AG09319 (cell line): ENCODE data around the gene ACTMAP.

Experiments
- DNase-seq: peaks from one replicate; pipeline ENCODE4 v3.0.0-alpha.2; 2010; ENCODE audit warnings: low read depth; ENCODE audit errors: extremely low read depth
- TF ChIP-seq, protein P1 (sequence below): IDR thresholded peaks from 2 replicates; pipeline ENCODE4 v1.5.1; 2011; ENCODE audit warnings: low read depth, mild to moderate bottlenecking, inconsistent platforms, low read length, moderate library complexity

ACTMAP gene

GRCh38 chr19:40747536-40747935, 2.7 kb downstream of the ACTMAP start:
- DNase-seq = no peak
- TF ChIP-seq, protein P1, sequence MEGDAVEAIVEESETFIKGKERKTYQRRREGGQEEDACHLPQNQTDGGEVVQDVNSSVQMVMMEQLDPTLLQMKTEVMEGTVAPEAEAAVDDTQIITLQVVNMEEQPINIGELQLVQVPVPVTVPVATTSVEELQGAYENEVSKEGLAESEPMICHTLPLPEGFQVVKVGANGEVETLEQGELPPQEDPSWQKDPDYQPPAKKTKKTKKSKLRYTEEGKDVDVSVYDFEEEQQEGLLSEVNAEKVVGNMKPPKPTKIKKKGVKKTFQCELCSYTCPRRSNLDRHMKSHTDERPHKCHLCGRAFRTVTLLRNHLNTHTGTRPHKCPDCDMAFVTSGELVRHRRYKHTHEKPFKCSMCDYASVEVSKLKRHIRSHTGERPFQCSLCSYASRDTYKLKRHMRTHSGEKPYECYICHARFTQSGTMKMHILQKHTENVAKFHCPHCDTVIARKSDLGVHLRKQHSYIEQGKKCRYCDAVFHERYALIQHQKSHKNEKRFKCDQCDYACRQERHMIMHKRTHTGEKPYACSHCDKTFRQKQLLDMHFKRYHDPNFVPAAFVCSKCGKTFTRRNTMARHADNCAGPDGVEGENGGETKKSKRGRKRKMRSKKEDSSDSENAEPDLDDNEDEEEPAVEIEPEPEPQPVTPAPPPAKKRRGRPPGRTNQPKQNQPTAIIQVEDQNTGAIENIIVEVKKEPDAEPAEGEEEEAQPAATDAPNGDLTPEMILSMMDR = no peak

- TF ChIP-seq, protein P1 = no peak
- DNase-seq = no peak
Observed at GRCh38 chr19:40745402-40745780, 4.9 kb downstream of the ACTMAP start.

- DNase-seq = no peak
- TF ChIP-seq, protein P1 = no peak; the same call in 1 of the 2 replicates
Observed at GRCh38 chr19:40744554-40745401, 5.5 kb downstream of the ACTMAP start.

DNA sequence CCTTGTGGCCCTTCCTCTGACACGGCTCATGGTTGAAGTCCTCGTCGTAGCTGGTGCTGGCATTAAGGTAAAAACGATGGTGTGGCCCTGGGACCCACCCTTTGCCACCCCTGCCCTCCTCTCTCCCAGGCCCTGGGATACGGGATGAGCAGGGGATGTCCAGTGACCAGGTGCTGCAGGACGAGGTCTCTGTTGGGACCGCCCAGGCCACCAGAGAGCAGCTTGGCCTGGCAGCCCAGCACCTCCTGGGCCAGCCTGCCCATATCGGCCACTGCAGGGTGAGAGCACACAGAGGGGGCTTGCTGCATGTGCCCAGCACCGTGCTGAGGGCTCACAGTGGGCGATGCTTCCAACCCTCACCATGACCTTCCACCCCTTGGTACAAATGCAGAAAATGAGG, 6.4 kb downstream of the ACTMAP start:
- TF ChIP-seq, protein P1 = no peak
- no peak for DNase-seq

DNA sequence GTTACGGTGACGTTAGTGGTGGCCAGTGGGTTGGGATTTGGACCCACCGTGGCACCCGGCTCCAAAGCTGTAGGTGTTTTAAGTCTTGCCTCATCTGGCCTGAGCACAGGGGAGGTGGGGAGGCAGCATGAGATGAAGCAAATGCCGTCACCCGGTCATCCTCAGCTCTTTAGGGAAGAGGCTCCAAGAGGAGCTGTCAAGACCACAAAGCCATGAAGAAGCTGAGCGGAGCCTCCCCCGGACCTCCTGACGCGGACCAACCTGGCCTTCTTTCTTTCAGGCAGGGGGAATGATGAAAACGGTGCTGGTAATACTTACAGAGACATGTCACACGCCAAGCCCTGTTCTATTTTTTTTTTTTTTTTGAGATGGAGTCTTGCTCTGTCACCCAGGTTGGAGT, 7.4 kb downstream of the ACTMAP start:
- no peak for DNase-seq
- TF ChIP-seq, protein P1 = no peak

GRCh38 chr19:40742477-40742876, 7.8 kb downstream of the ACTMAP start:
- TF ChIP-seq, protein P1 = no peak
- DNase-seq = no peak

DNA sequence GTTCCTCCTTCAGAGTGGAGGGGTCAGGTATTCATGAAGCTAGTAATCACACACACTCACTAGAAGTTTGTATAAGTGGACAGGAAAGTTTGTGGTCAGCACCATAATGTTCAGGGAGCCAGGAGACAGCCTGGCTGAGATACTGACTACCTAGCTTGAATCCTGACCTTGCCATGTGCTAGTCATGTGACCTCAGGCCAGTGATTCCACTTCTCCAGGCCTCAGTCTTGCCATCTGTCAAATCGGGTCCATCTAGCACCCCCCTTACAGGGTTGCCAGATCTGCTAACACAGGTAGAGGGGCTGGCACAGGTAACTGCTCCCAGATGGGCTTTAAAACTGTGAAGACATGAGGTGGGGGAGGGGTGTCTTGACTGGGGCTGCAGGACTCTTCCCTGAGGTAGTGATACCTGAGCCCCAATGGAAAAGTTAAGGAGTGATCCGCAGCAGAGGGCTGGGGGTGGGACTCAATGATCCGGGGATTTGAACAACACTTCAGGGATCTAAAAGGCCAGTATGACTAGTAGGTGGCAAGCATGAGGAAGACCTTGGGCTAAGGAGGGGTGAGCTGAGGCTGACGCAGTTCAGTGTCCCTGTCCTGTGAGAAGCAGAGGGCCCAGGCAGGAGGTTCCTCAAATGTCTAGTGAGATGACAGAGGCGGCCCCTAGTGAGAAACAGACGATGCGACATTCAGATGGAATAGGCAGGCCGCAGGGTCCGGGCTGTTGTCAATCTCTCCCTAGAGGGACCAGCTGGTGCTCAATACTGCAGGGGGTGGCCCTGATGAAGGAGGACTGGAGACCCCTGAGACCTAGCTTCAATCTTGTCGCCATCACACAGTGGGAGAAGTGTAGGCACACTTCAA, 8.5 kb downstream of the ACTMAP start:
- no peak for DNase-seq
- TF ChIP-seq, protein P1 = no peak
